ENCODE data around the gene KLHDC7B. TPM values are rescaled to one million over a fixed set of nuclear protein-coding genes. Genes with fewer than 3 reads are reported as not detected.

The KLHDC7B gene
- total RNA-seq, 2 experiments from 2014 or later, result 2.3 TPM

DNA sequence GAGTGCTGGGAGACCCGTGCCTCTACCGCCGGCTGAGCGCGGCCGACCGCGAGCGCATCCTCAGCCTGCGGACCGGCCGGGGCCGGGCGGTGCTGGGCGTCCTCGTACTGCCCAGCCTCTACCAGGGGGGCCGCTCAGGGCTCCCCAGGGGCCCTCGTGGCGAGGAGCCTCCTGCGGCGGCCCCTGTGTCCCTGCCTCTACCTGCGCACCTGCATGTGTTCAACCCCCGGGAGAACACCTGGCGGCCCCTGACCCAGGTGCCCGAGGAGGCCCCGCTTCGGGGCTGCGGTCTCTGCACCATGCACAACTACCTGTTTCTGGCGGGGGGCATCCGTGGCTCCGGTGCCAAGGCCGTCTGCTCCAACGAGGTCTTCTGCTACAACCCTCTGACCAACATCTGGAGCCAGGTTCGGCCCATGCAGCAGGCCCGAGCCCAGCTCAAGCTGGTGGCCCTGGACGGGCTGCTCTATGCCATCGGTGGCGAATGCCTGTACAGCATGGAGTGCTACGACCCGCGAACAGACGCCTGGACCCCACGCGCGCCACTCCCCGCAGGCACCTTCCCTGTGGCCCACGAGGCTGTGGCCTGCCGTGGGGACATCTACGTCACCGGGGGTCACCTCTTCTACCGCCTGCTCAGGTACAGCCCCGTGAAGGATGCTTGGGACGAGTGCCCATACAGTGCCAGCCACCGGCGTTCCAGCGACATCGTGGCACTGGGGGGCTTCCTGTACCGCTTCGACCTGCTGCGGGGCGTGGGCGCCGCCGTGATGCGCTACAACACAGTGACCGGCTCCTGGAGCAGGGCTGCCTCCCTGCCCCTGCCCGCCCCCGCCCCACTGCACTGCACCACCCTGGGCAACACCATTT, 3.5 kb downstream of the KLHDC7B start:
- Histone ChIP-seq H3K4me3 (ENCODE audit: low read length) (peak overlapping the region; percentile 62), H3K9me3 (ENCODE audit: control insufficient read depth in 1 of 2, insufficient read depth in 1 of 2, low read length in 2 of 2) (no peaks in the 10 kb centered on the region), H3K4me1 (ENCODE audit: insufficient read depth, low read length) (peaks cover 55% of the 10 kb centered on the region), H3K27ac (ENCODE audit: low read depth in 1 of 2, low read length in 2 of 2) (peak overlapping the region in 1 of 2 donors; percentile 67), H3K36me3 (ENCODE audit: insufficient read depth, low read length) (no peaks in the 10 kb centered on the region), H3K27me3 (ENCODE audit: control insufficient read depth in 1 of 2, insufficient read depth in 2 of 2, low read length in 2 of 2) (no peaks in the 10 kb centered on the region)
- DNase-seq (no peak), ATAC-seq (ENCODE audit: poor library complexity) (peak; percentile 8)
- Mint-ChIP-seq H3K9me3 (no peaks in the 10 kb centered on the region), H3K27me3 (no peaks in the 10 kb centered on the region), H3K36me3 (ENCODE audit: low read depth) (no peaks in the 10 kb centered on the region), H3K4me1 (ENCODE audit: low read depth) (peaks cover 38% of the 10 kb centered on the region), H3K4me3 (peak overlapping the region; percentile 77), H3K27ac (peak overlapping the region; percentile 73)
- intact Hi-C loops (cut with DNase I, micrococcal nuclease), result loop anchor here (2.0 to 5.0 kb wide), 2 partner anchors 33 to 34 kb away; partner anchors contain the start of gene CHKB (in 2 of the 2)
- CTCF ChIA-PET, result interaction anchor here (1.0 to 3.6 kb wide), 9 partner anchors 9 to 71 kb away, joined by 3 to 27 read pairs (median 9); partner anchors contain the start of genes SCO2 and SYCE3
- TF ChIP-seq, protein P1, sequence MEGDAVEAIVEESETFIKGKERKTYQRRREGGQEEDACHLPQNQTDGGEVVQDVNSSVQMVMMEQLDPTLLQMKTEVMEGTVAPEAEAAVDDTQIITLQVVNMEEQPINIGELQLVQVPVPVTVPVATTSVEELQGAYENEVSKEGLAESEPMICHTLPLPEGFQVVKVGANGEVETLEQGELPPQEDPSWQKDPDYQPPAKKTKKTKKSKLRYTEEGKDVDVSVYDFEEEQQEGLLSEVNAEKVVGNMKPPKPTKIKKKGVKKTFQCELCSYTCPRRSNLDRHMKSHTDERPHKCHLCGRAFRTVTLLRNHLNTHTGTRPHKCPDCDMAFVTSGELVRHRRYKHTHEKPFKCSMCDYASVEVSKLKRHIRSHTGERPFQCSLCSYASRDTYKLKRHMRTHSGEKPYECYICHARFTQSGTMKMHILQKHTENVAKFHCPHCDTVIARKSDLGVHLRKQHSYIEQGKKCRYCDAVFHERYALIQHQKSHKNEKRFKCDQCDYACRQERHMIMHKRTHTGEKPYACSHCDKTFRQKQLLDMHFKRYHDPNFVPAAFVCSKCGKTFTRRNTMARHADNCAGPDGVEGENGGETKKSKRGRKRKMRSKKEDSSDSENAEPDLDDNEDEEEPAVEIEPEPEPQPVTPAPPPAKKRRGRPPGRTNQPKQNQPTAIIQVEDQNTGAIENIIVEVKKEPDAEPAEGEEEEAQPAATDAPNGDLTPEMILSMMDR (IDR thresholded peaks at IDR 0.05), result no peak
- POLR2A ChIA-PET, result interaction anchor here (0.9 to 5.0 kb wide), 17 partner anchors 9 to 359 kb away, joined by 3 to 87 read pairs (median 13); partner anchors contain the start of genes CHKB, LMF2, NCAPH2 and SCO2

DNA sequence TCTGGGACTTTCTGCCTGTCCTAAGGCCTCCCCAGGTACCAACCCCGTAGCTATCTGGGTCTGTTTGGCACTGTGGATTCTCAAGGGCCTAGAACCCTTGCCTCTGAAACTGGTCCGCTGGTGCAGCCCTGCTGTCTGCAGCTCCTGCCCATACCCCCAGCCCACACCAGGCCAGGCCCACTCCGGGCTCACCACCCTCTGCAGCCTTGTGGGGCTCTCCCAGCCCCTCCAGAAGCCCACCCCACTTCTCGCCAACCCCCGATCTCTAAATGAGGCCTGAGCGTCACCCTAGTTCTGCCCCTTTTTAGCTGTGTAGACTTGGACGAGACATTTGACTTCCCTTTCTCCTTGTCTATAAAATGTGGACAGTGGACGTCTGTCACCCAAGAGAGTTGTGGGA, 4.7 kb downstream of the KLHDC7B start:
- Mint-ChIP-seq H3K4me3 (peak overlapping the region; percentile 87), H3K27me3 (no peaks in the 10 kb centered on the region), H3K9me3 (no peaks in the 10 kb centered on the region), H3K36me3 (ENCODE audit: low read depth) (no peaks in the 10 kb centered on the region), H3K27ac (peak overlapping the region; percentile 77), H3K4me1 (ENCODE audit: low read depth) (peaks cover 26% of the 10 kb centered on the region)
- H3K4me3 ChIP-seq (ENCODE audit: low read length), result no peak overlapping the region
- TF ChIP-seq, protein P1 (IDR thresholded peaks at IDR 0.05), result no peak
- POLR2A ChIA-PET, result interaction anchor here (0.9 to 5.0 kb wide), 4 partner anchors 11 to 71 kb away, joined by 3 to 87 read pairs (median 9); partner anchors contain the start of gene SCO2
- CTCF ChIA-PET, result interaction anchor here (2.1 to 3.6 kb wide), 2 partner anchors 12 to 25 kb away, joined by 8 to 11 read pairs; partner anchors contain the start of genes SCO2 and SYCE3
- H3K27ac ChIP-seq (ENCODE audit: low read depth in 1 of 2, low read length in 2 of 2), result no peak overlapping the region
- no peaks in the 10 kb centered on the region for H3K9me3 ChIP-seq (ENCODE audit: control insufficient read depth in 1 of 2, insufficient read depth in 1 of 2, low read length in 2 of 2)
- ATAC-seq (ENCODE audit: poor library complexity) (no peak), DNase-seq (no peak)
- peaks cover 43% of the 10 kb centered on the region for H3K4me1 ChIP-seq (ENCODE audit: insufficient read depth, low read length)
- intact Hi-C loops (cut with DNase I, micrococcal nuclease), result no loop called here
- H3K27me3 ChIP-seq (ENCODE audit: control insufficient read depth in 1 of 2, insufficient read depth in 2 of 2, low read length in 2 of 2), result no peaks in the 10 kb centered on the region
- H3K36me3 ChIP-seq (ENCODE audit: insufficient read depth, low read length), result no peaks in the 10 kb centered on the region

DNA sequence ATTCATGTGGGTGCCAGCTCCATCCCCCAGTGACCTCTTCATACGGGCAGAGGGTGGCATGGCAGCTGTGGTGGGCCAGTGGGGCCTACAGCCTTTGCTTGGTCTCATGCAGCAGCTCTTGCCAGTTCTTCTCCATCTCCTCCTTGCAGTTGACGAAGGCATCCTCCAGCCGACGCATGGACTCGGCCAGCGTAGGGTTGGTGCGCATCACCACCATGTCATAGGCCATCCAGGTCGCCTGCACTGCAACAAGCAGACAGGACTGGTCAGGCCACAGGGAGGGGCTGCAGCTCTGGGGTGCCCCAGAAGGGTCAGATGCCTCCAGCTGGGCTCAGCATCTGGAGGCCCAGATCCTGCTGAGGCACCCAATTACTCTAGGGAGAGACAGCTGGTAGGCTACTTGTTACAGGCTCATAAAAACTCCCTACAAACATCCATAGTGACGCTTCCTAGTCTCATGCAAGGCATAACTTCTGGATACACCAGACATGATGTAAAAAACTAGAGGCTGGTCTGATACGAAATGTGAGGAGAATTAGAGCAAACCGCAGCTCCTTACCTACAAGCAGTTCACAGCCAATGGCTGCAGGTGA, 5.6 kb downstream of the KLHDC7B start:
- no peaks in the 10 kb centered on the region for H3K36me3 Mint-ChIP-seq (ENCODE audit: low read depth)
- ATAC-seq (ENCODE audit: poor library complexity), result no peak
- Histone ChIP-seq H3K27ac (ENCODE audit: low read depth in 1 of 2, low read length in 2 of 2) (no peak overlapping the region), H3K36me3 (ENCODE audit: insufficient read depth, low read length) (no peaks in the 10 kb centered on the region), H3K27me3 (ENCODE audit: control insufficient read depth in 1 of 2, insufficient read depth in 2 of 2, low read length in 2 of 2) (no peaks in the 10 kb centered on the region), H3K4me3 (ENCODE audit: low read length) (no peak overlapping the region), H3K9me3 (ENCODE audit: control insufficient read depth in 1 of 2, insufficient read depth in 1 of 2, low read length in 2 of 2) (no peaks in the 10 kb centered on the region), H3K4me1 (ENCODE audit: insufficient read depth, low read length) (peaks cover 34% of the 10 kb centered on the region)
- intact Hi-C loops (cut with DNase I, micrococcal nuclease), result no loop called here
- CTCF ChIA-PET, result interaction anchor here (2.1 to 3.6 kb wide), 2 partner anchors 12 to 26 kb away, joined by 8 to 11 read pairs; partner anchors contain the start of genes SCO2 and SYCE3
- peaks cover 18% of the 10 kb centered on the region for H3K4me1 Mint-ChIP-seq (ENCODE audit: low read depth)
- TF ChIP-seq, protein P1 (IDR thresholded peaks at IDR 0.05), result no peak
- no peaks in the 10 kb centered on the region for H3K9me3 Mint-ChIP-seq
- H3K27me3 Mint-ChIP-seq, result no peaks in the 10 kb centered on the region
- no peak for DNase-seq
- H3K4me3 Mint-ChIP-seq, result peak overlapping the region; percentile 65
- H3K27ac Mint-ChIP-seq, result peak overlapping the region; percentile 77
- POLR2A ChIA-PET, result interaction anchor here (0.7 to 5.0 kb wide), 6 partner anchors 12 to 70 kb away, joined by 3 to 87 read pairs (median 4); partner anchors contain the start of gene SCO2
